HG02870 (cell line): ENCODE measurements around the gene DGKB.
A peak's percentile ranks its signal among the peaks of the same experiment; 100 is the strongest.

Source experiments
- ATAC-seq: cut with Tn5 transposase; IDR thresholded peaks from one replicate; pipeline ENCODE4 v1.9.1; 2021; ENCODE audit warnings: mild to moderate bottlenecking, moderate library complexity; ENCODE audit not compliant: unreplicated experiment

Gene DGKB

GRCh38 chr7:14861456-14861855, 41.1 kb downstream of the DGKB start:
- ATAC-seq = no peak

GRCh38 chr7:14859267-14859666, 43.3 kb downstream of the DGKB start:
- ATAC-seq = no peak

- ATAC-seq = no peak
These were observed 43.7 kb downstream of the DGKB start for GRCh38 chr7:14858866-14859265.

GRCh38 chr7:14858410-14858809, 44.1 kb downstream of the DGKB start:
- no peak for ATAC-seq

- ATAC-seq = no peak
These were observed 47.3 kb downstream of the DGKB start for GRCh38 chr7:14855033-14855794.

- ATAC-seq = no peak
These were observed 48.1 kb downstream of the DGKB start for GRCh38 chr7:14854471-14854870.

GRCh38 chr7:14851610-14852009, 50.9 kb downstream of the DGKB start:
- ATAC-seq = no peak

- ATAC-seq = no peak
These were observed 52.5 kb downstream of the DGKB start for GRCh38 chr7:14850039-14850438.

GRCh38 chr7:14846405-14846804, 56.1 kb downstream of the DGKB start:
- no peak for ATAC-seq

GRCh38 chr7:14843755-14844154, 58.8 kb downstream of the DGKB start:
- ATAC-seq = no peak

- ATAC-seq = no peak
These were observed 60.0 kb downstream of the DGKB start for GRCh38 chr7:14842523-14842922.

GRCh38 chr7:14841869-14842268, 60.7 kb downstream of the DGKB start:
- ATAC-seq = no peak

GRCh38 chr7:14841086-14841485, 61.5 kb downstream of the DGKB start:
- ATAC-seq = no peak

GRCh38 chr7:14839307-14839706, 63.2 kb downstream of the DGKB start:
- ATAC-seq = no peak

GRCh38 chr7:14837216-14837615, 65.3 kb downstream of the DGKB start:
- ATAC-seq = no peak

GRCh38 chr7:14836571-14837189, 65.9 kb downstream of the DGKB start:
- ATAC-seq = no peak

- no peak for ATAC-seq
These were observed 66.5 kb downstream of the DGKB start for GRCh38 chr7:14836006-14836405.

GRCh38 chr7:14835384-14835783, 67.2 kb downstream of the DGKB start:
- ATAC-seq = no peak

- no peak for ATAC-seq
These were observed 67.7 kb downstream of the DGKB start for GRCh38 chr7:14834883-14835282.

GRCh38 chr7:14834456-14834855, 68.1 kb downstream of the DGKB start:
- peak; percentile 92 for ATAC-seq

GRCh38 chr7:14833707-14834106, 68.8 kb downstream of the DGKB start:
- no peak for ATAC-seq

GRCh38 chr7:14828053-14828452, 74.5 kb downstream of the DGKB start:
- ATAC-seq = no peak

GRCh38 chr7:14826426-14826825, 76.1 kb downstream of the DGKB start:
- ATAC-seq = no peak
